ENCODE data around the gene HTR1D. TPM values are rescaled to one million over a fixed set of nuclear protein-coding genes. Genes with fewer than 3 reads are reported as not detected.
A peak's percentile ranks its signal among the peaks of the same experiment; 100 is the strongest.

The HTR1D gene
- total RNA-seq, 1 experiment from 2014 or later: 1.7 TPM

DNA sequence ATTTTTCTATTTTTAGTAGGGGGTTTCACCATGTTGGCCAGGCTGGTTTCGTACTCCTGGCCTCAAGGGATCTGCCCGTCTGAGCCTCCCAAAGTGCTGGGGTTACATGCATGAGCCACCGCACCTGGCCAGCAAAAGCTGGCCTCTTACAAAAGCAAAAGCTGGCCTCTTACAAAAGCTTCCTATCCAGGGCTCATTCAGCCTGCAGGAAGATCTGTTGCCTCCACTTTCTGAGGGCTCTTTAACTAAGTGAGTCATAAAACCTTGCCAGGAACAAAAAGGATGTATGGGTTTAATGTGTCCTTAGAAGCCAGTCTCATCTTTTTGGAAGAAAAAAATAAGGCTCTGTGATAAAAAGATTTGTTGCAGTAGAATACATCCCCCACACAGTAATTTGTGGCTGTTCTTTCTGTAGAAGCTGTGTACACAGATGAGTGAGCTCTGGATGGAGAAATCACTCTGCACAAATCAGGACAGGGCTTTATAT is 15.0 kb downstream of the HTR1D start:
- no peak for TF ChIP-seq CTCF (IDR thresholded peaks at IDR 0.05; ENCODE audit: unreplicated experiment)
- Mint-ChIP-seq H3K4me3 (ENCODE audit: low read depth, unreplicated experiment) (no peak overlapping the region), H3K9me3 (ENCODE audit: low read depth, unreplicated experiment) (no peaks in the 10 kb centered on the region), H3K36me3 (ENCODE audit: insufficient read depth, unreplicated experiment) (no peaks in the 10 kb centered on the region), H3K27me3 (ENCODE audit: unreplicated experiment) (no peaks in the 10 kb centered on the region), H3K27ac (ENCODE audit: unreplicated experiment) (no peak overlapping the region), H3K4me1 (ENCODE audit: low read depth, unreplicated experiment) (peaks cover 15% of the 10 kb centered on the region)
- no peak for DNase-seq
- no TSS peak for BruUV-seq (replicated peaks)
- intact Hi-C loops (cut with micrococcal nuclease; ENCODE audit: unreplicated experiment): no loop called here
- CTCF ChIA-PET: no interaction called here

GRCh38 chr1:23200883-23201282 is 16.4 kb downstream of the HTR1D start:
- intact Hi-C loops (cut with micrococcal nuclease; ENCODE audit: unreplicated experiment): no loop called here
- TF ChIP-seq CTCF (IDR thresholded peaks at IDR 0.05; ENCODE audit: unreplicated experiment): no peak
- no TSS peak for BruUV-seq (replicated peaks)
- Mint-ChIP-seq H3K36me3 (ENCODE audit: insufficient read depth, unreplicated experiment) (no peaks in the 10 kb centered on the region), H3K27ac (ENCODE audit: unreplicated experiment) (no peak overlapping the region), H3K4me1 (ENCODE audit: low read depth, unreplicated experiment) (peaks cover 23% of the 10 kb centered on the region), H3K4me3 (ENCODE audit: low read depth, unreplicated experiment) (no peak overlapping the region), H3K27me3 (ENCODE audit: unreplicated experiment) (no peaks in the 10 kb centered on the region), H3K9me3 (ENCODE audit: low read depth, unreplicated experiment) (no peaks in the 10 kb centered on the region)
- CTCF ChIA-PET: no interaction called here
- DNase-seq: no peak

GRCh38 chr1:23198373-23198772 is 18.9 kb downstream of the HTR1D start:
- intact Hi-C loops (cut with micrococcal nuclease; ENCODE audit: unreplicated experiment): no loop called here
- DNase-seq: no peak
- H3K4me1 Mint-ChIP-seq (ENCODE audit: low read depth, unreplicated experiment): peaks cover 30% of the 10 kb centered on the region
- CTCF ChIA-PET: no interaction called here
- no peak for TF ChIP-seq CTCF (IDR thresholded peaks at IDR 0.05; ENCODE audit: unreplicated experiment)
- H3K36me3 Mint-ChIP-seq (ENCODE audit: insufficient read depth, unreplicated experiment): no peaks in the 10 kb centered on the region
- H3K4me3 Mint-ChIP-seq (ENCODE audit: low read depth, unreplicated experiment): no peak overlapping the region
- peak overlapping the region; percentile 66 for H3K27ac Mint-ChIP-seq (ENCODE audit: unreplicated experiment)
- no peaks in the 10 kb centered on the region for H3K9me3 Mint-ChIP-seq (ENCODE audit: low read depth, unreplicated experiment)
- BruUV-seq (replicated peaks): no TSS peak
- no peaks in the 10 kb centered on the region for H3K27me3 Mint-ChIP-seq (ENCODE audit: unreplicated experiment)

DNA sequence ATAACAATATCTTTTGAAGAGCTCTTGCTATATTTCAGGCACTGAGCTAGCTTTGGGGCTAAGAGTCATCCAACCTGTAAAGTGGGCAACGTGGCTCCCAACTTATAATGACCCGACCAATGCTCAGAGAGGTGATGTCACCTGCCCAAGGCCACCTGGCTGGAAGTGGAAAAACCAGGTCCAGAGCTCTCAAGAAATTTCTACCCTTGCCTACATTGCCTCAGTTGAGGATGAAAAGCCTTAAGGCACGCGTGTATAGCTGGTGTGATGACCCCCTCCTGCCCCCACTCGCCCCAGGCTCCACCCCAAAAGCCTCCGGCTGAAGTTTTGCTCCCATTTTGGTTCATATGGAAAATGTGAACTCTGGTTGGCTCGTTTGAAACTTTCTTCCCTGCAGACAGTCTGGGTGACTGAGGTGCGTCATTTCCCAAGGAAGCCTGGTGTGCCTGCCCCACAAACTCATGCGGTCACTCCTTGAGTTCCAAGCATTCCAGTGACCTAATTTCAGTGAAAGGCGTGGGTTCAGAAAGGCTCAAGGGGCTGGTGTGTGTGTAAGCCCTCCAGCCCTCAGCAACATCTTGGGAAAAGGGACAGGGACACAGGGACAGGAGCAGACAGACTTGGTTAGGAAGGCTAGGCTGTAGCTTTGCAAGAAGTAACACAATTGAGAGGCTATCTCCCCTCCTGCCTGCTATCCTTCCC is 20.5 kb downstream of the HTR1D start:
- Mint-ChIP-seq H3K4me1 (ENCODE audit: low read depth, unreplicated experiment) (peaks cover 30% of the 10 kb centered on the region), H3K27ac (ENCODE audit: unreplicated experiment) (peak overlapping the region; percentile 93), H3K36me3 (ENCODE audit: insufficient read depth, unreplicated experiment) (no peaks in the 10 kb centered on the region), H3K4me3 (ENCODE audit: low read depth, unreplicated experiment) (no peak overlapping the region), H3K9me3 (ENCODE audit: low read depth, unreplicated experiment) (no peaks in the 10 kb centered on the region), H3K27me3 (ENCODE audit: unreplicated experiment) (no peaks in the 10 kb centered on the region)
- intact Hi-C loops (cut with micrococcal nuclease; ENCODE audit: unreplicated experiment): no loop called here
- no TSS peak for BruUV-seq (replicated peaks)
- peak; percentile 60 for DNase-seq
- TF ChIP-seq CTCF (IDR thresholded peaks at IDR 0.05; ENCODE audit: unreplicated experiment): no peak
- CTCF ChIA-PET: interaction anchor here (1.3 kb wide), 1 partner anchor 12 kb away, joined by 5 read pairs; no protein-coding TSS in a partner anchor
